ENCODE measurements around the gene NTHL1. TPM values are rescaled to one million over a fixed set of nuclear protein-coding genes. Genes with fewer than 3 reads are reported as not detected.
A peak's percentile ranks its signal among the peaks of the same experiment; 100 is the strongest.

NTHL1 gene
- total and polyA plus RNA-seq, 9 of the 15 experiments (the other 6 are each of a cell fraction or from before 2014, with no cell fraction given), result 1.1 to 58.8 (median 17.6) TPM

DNA sequence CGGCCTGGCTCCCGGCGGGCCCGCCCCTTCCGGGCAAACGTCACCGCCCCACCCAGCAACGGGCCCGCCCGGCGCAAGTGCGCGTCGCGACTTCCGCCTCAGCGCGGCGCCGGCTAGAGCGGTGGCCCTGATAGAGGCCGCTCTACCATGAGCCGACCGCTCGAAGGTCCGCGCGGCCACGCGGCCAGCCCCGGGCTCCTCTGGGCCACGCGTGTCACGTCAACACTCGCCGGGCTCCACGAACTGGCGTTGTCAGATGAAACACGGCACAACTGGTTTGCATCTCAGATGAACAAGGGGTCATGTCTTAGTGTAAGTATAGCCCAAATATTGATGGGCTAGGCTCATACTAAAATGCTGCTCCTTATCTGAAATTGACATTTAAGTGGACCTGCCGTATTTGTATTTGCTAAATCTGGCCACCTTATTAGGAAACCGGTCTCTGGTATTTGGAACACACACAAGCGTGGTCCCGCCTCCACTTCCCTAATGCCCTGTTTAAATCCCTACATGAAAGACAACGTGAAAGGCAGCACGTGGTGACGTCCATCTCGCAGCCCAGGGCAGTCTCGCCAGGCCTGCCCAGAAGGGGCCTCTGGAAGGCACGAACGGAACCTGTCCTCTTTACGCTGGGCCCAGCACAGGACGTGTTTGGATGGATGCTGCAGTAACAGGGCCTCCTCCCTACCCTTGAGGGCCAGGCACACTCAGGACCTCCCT is 37.7 kb downstream of the NTHL1 start, which contains the start of gene ZNF598 (continued):
- TF ChIP-seq EHMT2 (IDR thresholded peaks at IDR 0.05), result no peak
- TF ChIP-seq CREB1 (IDR thresholded peaks at IDR 0.05), result no peak
- peak; percentile 69 for TF ChIP-seq CREB1 (CRISPR knock-in tag; IDR thresholded peaks at IDR 0.05)
- TF ChIP-seq ARID1B (IDR thresholded peaks at IDR 0.05), result 0 out of 2 replicates have a peak, but pooled peaks have one; percentile 22
- TF ChIP-seq GTF2F1 (IDR thresholded peaks at IDR 0.05; ENCODE audit: low read depth, low read length), result no peak
- TF ChIP-seq, protein P1, sequence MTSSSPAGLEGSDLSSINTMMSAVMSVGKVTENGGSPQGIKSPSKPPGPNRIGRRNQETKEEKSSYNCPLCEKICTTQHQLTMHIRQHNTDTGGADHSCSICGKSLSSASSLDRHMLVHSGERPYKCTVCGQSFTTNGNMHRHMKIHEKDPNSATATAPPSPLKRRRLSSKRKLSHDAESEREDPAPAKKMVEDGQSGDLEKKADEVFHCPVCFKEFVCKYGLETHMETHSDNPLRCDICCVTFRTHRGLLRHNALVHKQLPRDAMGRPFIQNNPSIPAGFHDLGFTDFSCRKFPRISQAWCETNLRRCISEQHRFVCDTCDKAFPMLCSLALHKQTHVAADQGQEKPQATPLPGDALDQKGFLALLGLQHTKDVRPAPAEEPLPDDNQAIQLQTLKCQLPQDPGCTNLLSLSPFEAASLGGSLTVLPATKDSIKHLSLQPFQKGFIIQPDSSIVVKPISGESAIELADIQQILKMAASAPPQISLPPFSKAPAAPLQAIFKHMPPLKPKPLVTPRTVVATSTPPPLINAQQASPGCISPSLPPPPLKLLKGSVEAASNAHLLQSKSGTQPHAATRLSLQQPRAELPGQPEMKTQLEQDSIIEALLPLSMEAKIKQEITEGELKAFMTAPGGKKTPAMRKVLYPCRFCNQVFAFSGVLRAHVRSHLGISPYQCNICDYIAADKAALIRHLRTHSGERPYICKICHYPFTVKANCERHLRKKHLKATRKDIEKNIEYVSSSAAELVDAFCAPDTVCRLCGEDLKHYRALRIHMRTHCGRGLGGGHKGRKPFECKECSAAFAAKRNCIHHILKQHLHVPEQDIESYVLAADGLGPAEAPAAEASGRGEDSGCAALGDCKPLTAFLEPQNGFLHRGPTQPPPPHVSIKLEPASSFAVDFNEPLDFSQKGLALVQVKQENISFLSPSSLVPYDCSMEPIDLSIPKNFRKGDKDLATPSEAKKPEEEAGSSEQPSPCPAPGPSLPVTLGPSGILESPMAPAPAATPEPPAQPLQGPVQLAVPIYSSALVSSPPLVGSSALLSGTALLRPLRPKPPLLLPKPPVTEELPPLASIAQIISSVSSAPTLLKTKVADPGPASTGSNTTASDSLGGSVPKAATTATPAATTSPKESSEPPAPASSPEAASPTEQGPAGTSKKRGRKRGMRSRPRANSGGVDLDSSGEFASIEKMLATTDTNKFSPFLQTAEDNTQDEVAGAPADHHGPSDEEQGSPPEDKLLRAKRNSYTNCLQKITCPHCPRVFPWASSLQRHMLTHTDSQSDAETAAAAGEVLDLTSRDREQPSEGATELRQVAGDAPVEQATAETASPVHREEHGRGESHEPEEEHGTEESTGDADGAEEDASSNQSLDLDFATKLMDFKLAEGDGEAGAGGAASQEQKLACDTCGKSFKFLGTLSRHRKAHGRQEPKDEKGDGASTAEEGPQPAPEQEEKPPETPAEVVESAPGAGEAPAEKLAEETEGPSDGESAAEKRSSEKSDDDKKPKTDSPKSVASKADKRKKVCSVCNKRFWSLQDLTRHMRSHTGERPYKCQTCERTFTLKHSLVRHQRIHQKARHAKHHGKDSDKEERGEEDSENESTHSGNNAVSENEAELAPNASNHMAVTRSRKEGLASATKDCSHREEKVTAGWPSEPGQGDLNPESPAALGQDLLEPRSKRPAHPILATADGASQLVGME (CRISPR knock-in tag; IDR thresholded peaks at IDR 0.05), result no peak
- TF ChIP-seq POLR2H (tag; IDR thresholded peaks at IDR 0.05; ENCODE audit: low read depth), result peak; percentile 86
- TF ChIP-seq GTF3C2 (IDR thresholded peaks at IDR 0.05; ENCODE audit: borderline replicate concordance, extremely low read depth, insufficient read length), result no peak
- TF ChIP-seq ZNF324 (CRISPR knock-in tag; IDR thresholded peaks at IDR 0.05), result no peak
- TF ChIP-seq, protein P2, sequence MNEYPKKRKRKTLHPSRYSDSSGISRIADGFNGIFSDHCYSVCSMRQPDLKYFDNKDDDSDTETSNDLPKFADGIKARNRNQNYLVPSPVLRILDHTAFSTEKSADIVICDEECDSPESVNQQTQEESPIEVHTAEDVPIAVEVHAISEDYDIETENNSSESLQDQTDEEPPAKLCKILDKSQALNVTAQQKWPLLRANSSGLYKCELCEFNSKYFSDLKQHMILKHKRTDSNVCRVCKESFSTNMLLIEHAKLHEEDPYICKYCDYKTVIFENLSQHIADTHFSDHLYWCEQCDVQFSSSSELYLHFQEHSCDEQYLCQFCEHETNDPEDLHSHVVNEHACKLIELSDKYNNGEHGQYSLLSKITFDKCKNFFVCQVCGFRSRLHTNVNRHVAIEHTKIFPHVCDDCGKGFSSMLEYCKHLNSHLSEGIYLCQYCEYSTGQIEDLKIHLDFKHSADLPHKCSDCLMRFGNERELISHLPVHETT (CRISPR knock-in tag; conservative IDR thresholded peaks at IDR 0.05 in 1 of 2, IDR thresholded peaks at IDR 0.05 in 1 of 2), result peak in 1 of 2 experiments; percentile 97; a peak in 2 of 4 replicates
- TF ChIP-seq HMGN3 (IDR thresholded peaks at IDR 0.05; ENCODE audit: borderline replicate concordance, extremely low read depth, insufficient read length, low read depth, low read length), result peak; percentile 38
- TF ChIP-seq ZNF134 (CRISPR knock-in tag; conservative IDR thresholded peaks at IDR 0.05), result no peak
- no peak for TF ChIP-seq NR0B1 (IDR thresholded peaks at IDR 0.05; ENCODE audit: partially characterized antibody)
- TF ChIP-seq ZNF165 (CRISPR knock-in tag; IDR thresholded peaks at IDR 0.05; ENCODE audit: borderline replicate concordance), result no peak

Data from K562 (cell line).